ENCODE data around the gene RPE65.
A peak's percentile ranks its signal among the peaks of the same experiment; 100 is the strongest.

The RPE65 gene

GRCh38 chr1:68448365-68448764 lies 1.4 kb downstream of the RPE65 start:
- H3K9me3 Mint-ChIP-seq, result no peaks in the 10 kb centered on the region
- H3K27ac Mint-ChIP-seq, result peak overlapping the region in 1 of 3 experiments; percentile 39
- H3K4me1 Mint-ChIP-seq, result peaks cover 18% of the 10 kb centered on the region
- TF ChIP-seq CTCF (IDR thresholded peaks at IDR 0.05; ENCODE audit: unreplicated experiment in 3 of 3), result no peak
- H3K4me3 Mint-ChIP-seq, result no peak overlapping the region
- no peaks in the 10 kb centered on the region for H3K36me3 Mint-ChIP-seq (ENCODE audit: low read depth)
- peaks cover 4% of the 10 kb centered on the region for H3K27me3 Mint-ChIP-seq (ENCODE audit: low read depth)

- H3K27ac Mint-ChIP-seq, result no peak overlapping the region
- no peak for TF ChIP-seq CTCF (IDR thresholded peaks at IDR 0.05; ENCODE audit: unreplicated experiment in 3 of 3)
- peaks cover 4% of the 10 kb centered on the region for H3K27me3 Mint-ChIP-seq (ENCODE audit: low read depth)
- H3K36me3 Mint-ChIP-seq (ENCODE audit: low read depth), result no peaks in the 10 kb centered on the region
- no peak overlapping the region for H3K4me3 Mint-ChIP-seq
- peaks cover 18% of the 10 kb centered on the region for H3K4me1 Mint-ChIP-seq
- H3K9me3 Mint-ChIP-seq, result no peaks in the 10 kb centered on the region
Observed at GRCh38 chr1:68445709-68446108, 4.0 kb downstream of the RPE65 start.

- peak; percentile 40 to 48 (median 45) for TF ChIP-seq CTCF (IDR thresholded peaks at IDR 0.05; ENCODE audit: unreplicated experiment in 3 of 3)
- Mint-ChIP-seq H3K27ac (no peak overlapping the region), H3K9me3 (no peaks in the 10 kb centered on the region), H3K4me1 (no peaks in the 10 kb centered on the region), H3K36me3 (ENCODE audit: low read depth) (no peaks in the 10 kb centered on the region), H3K4me3 (no peak overlapping the region), H3K27me3 (ENCODE audit: low read depth) (no peaks in the 10 kb centered on the region)
Observed at GRCh38 chr1:68442822-68443556, 6.8 kb downstream of the RPE65 start.

- Mint-ChIP-seq H3K27ac (no peak overlapping the region), H3K9me3 (no peaks in the 10 kb centered on the region), H3K27me3 (ENCODE audit: low read depth) (no peaks in the 10 kb centered on the region), H3K36me3 (ENCODE audit: low read depth) (no peaks in the 10 kb centered on the region), H3K4me1 (no peaks in the 10 kb centered on the region), H3K4me3 (no peak overlapping the region)
- no peak for TF ChIP-seq CTCF (IDR thresholded peaks at IDR 0.05; ENCODE audit: unreplicated experiment in 3 of 3)
Observed at GRCh38 chr1:68442006-68442405, 7.7 kb downstream of the RPE65 start.

GRCh38 chr1:68438310-68438709 lies 11.4 kb downstream of the RPE65 start:
- H3K27me3 Mint-ChIP-seq (ENCODE audit: low read depth), result no peaks in the 10 kb centered on the region
- H3K4me1 Mint-ChIP-seq, result no peaks in the 10 kb centered on the region
- no peaks in the 10 kb centered on the region for H3K9me3 Mint-ChIP-seq
- H3K4me3 Mint-ChIP-seq, result no peak overlapping the region
- no peaks in the 10 kb centered on the region for H3K36me3 Mint-ChIP-seq (ENCODE audit: low read depth)
- no peak for TF ChIP-seq CTCF (IDR thresholded peaks at IDR 0.05; ENCODE audit: unreplicated experiment in 3 of 3)
- H3K27ac Mint-ChIP-seq, result no peak overlapping the region

GRCh38 chr1:68433395-68433794 lies 16.4 kb downstream of the RPE65 start:
- Mint-ChIP-seq H3K4me1 (no peaks in the 10 kb centered on the region), H3K27ac (no peak overlapping the region), H3K4me3 (no peak overlapping the region), H3K27me3 (ENCODE audit: low read depth) (no peaks in the 10 kb centered on the region), H3K36me3 (ENCODE audit: low read depth) (no peaks in the 10 kb centered on the region), H3K9me3 (no peaks in the 10 kb centered on the region)
- no peak for TF ChIP-seq CTCF (IDR thresholded peaks at IDR 0.05; ENCODE audit: unreplicated experiment in 3 of 3)

Data from nephron (organoid).